Activated T-cell treated with anti-CD3 and anti-CD28 coated beads, Interleukin-2, amount 50 U/mL, for 72 hours (primary cell): Measurements from ENCODE around the gene SAMD7. TPM values are rescaled to one million over a fixed set of nuclear protein-coding genes. Genes with fewer than 3 reads are reported as not detected.

Source experiments
- ATAC-seq, 2 donors: fragments of 150-1000 bp; cut with Tn5 transposase; replicated peaks in 1 of 2; 2 replicates each; pipeline ENCODE4 v1.10.0; 2021; ENCODE audit warnings: moderate library complexity in 2 of 2, mild to moderate bottlenecking in 1 of 2
- DNase-seq, 2 donors: peaks; one replicate each; pipeline ENCODE4 v3.0.0; 2021 to 2022; ENCODE audit warnings: mixed read lengths in 1 of 2
- H3K27ac Mint-ChIP-seq: one replicate; pipeline ENCODE4 v1.8.0; 2022; ENCODE audit warnings: mild to moderate bottlenecking, moderate library complexity, mixed read lengths
- H3K27me3 Mint-ChIP-seq: one replicate; pipeline ENCODE4 v1.8.0; 2022; ENCODE audit warnings: low read depth, mixed read lengths
- H3K36me3 Mint-ChIP-seq, 2 donors: one replicate each; pipeline ENCODE4 v1.8.0; 2022; ENCODE audit warnings: mixed read lengths in 2 of 2, mild to moderate bottlenecking in 1 of 2; ENCODE audit not compliant: insufficient read depth in 2 of 2
- H3K4me1 Mint-ChIP-seq: one replicate; pipeline ENCODE4 v1.8.0; 2022; ENCODE audit warnings: low read depth, mixed read lengths
- H3K4me3 Mint-ChIP-seq, 2 donors: one replicate each; pipeline ENCODE4 v1.8.0; 2022; ENCODE audit warnings: mild to moderate bottlenecking in 2 of 2, mixed read lengths in 2 of 2, moderate library complexity in 2 of 2
- H3K9me3 Mint-ChIP-seq, 2 donors: one replicate each; pipeline ENCODE4 v1.8.0; 2022; ENCODE audit warnings: mixed read lengths in 2 of 2
- total RNA-seq, 2 donors: library from RNA; stranded (reverse); gene quantifications; one replicate each; pipeline ENCODE4 v1.2.3, GENCODE V29; 2022

The SAMD7 gene
- total RNA-seq, 2 donors from 2014 or later, result not detected

DNA sequence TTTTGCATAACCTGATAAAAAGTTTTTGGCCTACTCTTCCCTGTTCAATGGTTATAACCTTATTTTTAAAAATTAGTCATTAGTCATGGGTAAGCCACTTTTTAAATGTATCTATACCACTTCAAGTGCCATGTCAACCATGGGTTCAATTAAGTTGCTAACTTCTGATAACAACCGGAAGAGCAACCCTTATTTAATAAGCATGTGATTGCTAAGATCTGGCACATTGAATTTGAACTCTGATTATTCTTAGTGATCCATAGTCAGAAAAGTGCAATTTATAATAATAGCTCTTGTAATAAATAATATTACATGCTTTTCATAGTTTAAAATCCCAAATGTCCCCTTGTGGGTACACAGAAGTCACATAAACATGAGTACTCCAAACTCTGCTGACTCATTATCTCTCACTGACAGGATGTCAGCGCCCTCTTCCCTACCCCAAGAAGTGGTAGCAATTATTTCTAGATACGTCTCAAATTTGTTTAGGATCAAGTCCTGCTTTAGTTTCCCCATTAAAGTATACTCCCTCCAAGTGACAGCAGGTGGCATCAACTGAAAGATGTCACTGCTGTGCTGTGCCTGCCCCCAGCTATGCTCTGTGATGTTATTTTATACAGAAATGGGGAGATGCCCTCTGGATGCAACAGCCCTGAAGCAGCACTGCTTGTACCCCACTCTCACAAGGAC, 18.6 kb downstream of the SAMD7 start:
- Mint-ChIP-seq H3K4me1 (peaks cover 7% of the 10 kb centered on the region), H3K9me3 (no peaks in the 10 kb centered on the region), H3K27me3 (peaks cover 7% of the 10 kb centered on the region), H3K4me3 (no peak overlapping the region), H3K27ac (no peak overlapping the region), H3K36me3 (no peaks in the 10 kb centered on the region)
- DNase-seq, result peak in 1 of 2 donors; percentile 16
- peak; percentile 72 to 78 for ATAC-seq

DNA sequence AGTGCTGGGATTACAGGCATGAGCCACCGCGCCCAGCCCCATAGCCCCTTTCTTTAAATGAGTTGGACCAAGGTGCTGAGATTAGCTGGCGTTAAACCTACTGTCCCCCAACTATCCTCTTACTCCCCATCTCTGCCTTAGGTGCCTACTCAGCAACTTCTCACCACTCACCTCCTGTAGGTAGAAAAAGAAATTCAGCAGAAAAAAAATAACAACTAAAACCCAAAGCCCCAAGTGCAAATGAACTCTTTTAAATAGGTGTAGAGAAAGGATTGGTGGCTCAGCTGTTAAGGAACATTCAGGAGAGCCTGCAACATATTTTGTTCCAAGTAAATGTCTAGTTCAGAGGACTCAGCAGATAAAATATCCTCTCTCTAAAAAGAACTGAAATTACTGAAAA, 19.5 kb downstream of the SAMD7 start:
- ATAC-seq (no peak), DNase-seq (no peak)
- Mint-ChIP-seq H3K4me3 (no peak overlapping the region), H3K27me3 (peaks cover 7% of the 10 kb centered on the region), H3K36me3 (no peaks in the 10 kb centered on the region), H3K9me3 (no peaks in the 10 kb centered on the region), H3K27ac (no peak overlapping the region), H3K4me1 (peaks cover 7% of the 10 kb centered on the region)

DNA sequence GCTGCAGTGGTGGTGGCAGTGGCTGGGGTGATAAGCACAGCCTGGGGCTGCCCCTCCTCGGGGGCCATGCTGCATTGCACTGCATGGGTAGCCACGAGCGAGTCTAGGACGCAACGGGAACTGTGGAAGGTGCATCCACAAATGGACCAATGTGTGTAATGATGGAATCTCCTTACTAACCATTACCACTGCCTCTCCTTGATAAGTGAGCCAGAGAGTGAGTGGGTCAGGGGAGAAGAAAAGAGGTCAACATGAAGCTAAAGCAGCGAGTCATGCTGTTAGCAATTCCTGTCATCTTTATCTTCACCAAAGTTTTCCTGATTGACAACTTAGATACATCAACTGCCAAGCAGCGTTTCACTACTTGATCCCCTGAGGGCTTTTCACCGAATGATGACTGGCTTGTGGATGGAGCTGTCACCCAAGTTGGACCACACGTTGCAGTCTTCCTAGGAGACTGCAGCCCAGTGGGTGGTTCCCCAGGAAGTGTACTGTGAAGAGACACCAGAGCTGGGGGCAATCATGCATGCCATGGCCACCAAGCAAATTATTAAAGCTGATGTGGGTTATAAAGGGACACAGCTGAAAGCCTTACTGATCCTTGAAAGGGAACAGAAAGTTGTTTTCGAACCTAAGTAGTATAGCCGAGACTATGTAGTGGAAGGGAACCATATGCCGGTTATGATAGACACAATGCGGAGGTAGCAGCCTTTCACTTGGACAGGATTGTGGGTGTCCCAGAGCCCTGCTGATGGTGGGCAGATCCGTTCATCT, 20.6 kb downstream of the SAMD7 start:
- Mint-ChIP-seq H3K36me3 (no peaks in the 10 kb centered on the region), H3K27ac (no peak overlapping the region), H3K9me3 (no peaks in the 10 kb centered on the region), H3K4me3 (no peak overlapping the region), H3K27me3 (peaks cover 7% of the 10 kb centered on the region), H3K4me1 (peaks cover 7% of the 10 kb centered on the region)
- DNase-seq (no peak), ATAC-seq (no peak)

DNA sequence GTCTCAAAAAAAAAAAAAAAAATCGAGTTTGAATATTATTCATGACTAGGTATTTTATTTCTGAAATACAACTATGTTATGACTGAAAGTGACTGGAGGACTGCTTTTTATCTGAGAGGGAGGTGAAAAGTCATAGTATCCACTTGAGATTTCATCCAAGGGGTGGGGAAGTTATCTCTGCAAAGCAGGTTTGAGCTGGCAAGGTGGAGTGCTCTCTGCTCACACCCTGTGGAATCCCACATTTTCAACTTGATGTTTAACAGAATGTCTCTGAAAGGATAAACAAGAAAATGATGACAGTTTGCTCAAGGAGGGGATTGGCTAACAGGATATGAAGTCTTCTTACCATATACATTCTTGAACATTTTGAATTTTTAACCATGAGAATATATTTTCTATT, 27.9 kb downstream of the SAMD7 start:
- no peaks in the 10 kb centered on the region for H3K36me3 Mint-ChIP-seq
- H3K4me1 Mint-ChIP-seq, result peaks cover 32% of the 10 kb centered on the region
- ATAC-seq, result no peak
- H3K27ac Mint-ChIP-seq, result no peak overlapping the region
- H3K9me3 Mint-ChIP-seq, result no peaks in the 10 kb centered on the region
- no peak for DNase-seq
- no peak overlapping the region for H3K4me3 Mint-ChIP-seq
- peaks cover 8% of the 10 kb centered on the region for H3K27me3 Mint-ChIP-seq

DNA sequence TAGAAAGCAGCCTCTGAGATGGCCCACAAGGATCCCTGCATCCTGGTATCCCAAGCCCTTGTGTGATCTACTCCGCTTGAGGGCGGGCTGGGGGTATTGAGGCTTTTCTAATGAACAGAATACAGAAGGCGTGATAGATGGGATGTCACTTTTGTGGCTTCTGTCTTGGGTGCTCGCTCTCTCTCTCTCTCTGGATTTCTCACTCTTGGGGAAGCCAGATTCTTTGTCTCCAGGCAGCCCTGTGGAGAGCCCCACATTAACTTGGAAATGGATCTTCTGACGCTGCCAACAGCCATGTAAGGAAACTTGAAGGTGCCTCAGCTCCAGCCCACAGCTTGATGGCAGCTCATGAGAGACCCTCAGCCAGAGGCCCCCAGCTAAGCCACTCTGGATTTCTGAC, 28.4 kb downstream of the SAMD7 start:
- no peaks in the 10 kb centered on the region for H3K36me3 Mint-ChIP-seq
- no peaks in the 10 kb centered on the region for H3K9me3 Mint-ChIP-seq
- H3K4me3 Mint-ChIP-seq, result no peak overlapping the region
- H3K4me1 Mint-ChIP-seq, result peaks cover 36% of the 10 kb centered on the region
- peaks cover 8% of the 10 kb centered on the region for H3K27me3 Mint-ChIP-seq
- no peak for DNase-seq
- no peak for ATAC-seq
- no peak overlapping the region for H3K27ac Mint-ChIP-seq

DNA sequence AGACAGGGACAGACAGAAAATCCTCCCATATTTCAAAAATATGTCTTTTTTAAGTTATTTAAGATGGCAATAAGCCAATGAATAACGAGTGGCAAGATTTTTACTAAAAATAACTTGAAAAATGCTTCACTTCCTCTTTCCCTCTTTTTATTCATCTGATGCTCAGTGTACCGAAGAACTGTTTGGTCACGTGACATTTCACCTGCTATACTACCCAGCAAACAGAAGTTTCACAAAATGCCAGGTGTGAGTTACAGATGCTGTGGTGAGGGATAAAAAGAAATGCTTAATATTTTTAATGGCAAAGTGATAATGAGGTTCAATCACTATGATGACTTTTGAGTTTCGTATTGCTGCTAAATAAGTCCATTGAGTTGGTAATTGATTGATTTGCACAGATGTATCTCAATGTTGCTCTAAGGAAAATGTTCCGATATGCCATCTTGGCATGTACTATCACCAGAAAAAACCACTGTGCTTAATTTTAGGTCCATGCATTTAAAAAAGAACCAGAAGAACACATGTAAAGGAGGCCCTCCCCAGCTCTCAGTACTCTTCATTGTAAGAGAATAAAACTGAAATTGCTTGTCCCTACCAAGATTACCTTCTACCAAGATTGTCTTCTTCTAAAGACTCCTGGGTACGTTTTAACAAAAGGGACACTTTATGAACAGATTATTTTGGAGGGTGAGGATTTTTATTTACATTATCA, 29.3 kb downstream of the SAMD7 start:
- H3K4me1 Mint-ChIP-seq, result peaks cover 44% of the 10 kb centered on the region
- H3K4me3 Mint-ChIP-seq, result peak overlapping the region; percentile 21 to 34
- DNase-seq (no peak), ATAC-seq (no peak)
- no peaks in the 10 kb centered on the region for H3K9me3 Mint-ChIP-seq
- no peak overlapping the region for H3K27ac Mint-ChIP-seq
- no peaks in the 10 kb centered on the region for H3K36me3 Mint-ChIP-seq
- peaks cover 8% of the 10 kb centered on the region for H3K27me3 Mint-ChIP-seq

DNA sequence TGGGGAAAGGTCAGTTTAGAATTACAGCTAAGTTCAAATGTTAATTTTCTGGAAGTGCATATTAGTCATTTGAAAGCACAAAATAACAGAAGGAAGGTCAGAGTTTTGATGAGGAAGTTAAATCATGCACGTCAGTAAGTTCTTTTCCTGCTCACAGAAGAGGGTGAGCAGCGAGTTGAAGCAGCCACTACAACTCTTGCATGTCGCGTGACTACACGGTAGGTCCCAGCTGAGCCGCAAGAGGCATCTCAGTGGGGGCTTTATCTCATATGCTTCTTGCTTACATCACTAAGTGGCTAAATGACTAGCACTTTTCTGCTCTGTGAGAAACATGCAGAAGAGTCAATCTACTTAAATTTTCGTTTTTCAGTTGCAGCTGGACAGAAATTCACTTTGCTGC, 33.9 kb downstream of the SAMD7 start:
- peaks cover 59% of the 10 kb centered on the region for H3K4me1 Mint-ChIP-seq
- peak overlapping the region; percentile 67 to 85 for H3K4me3 Mint-ChIP-seq
- no peaks in the 10 kb centered on the region for H3K9me3 Mint-ChIP-seq
- H3K36me3 Mint-ChIP-seq, result no peaks in the 10 kb centered on the region
- DNase-seq, result peak; percentile 62 to 79
- peak; percentile 99 to 100 for ATAC-seq
- H3K27me3 Mint-ChIP-seq, result no peaks in the 10 kb centered on the region
- peak overlapping the region; percentile 83 for H3K27ac Mint-ChIP-seq

DNA sequence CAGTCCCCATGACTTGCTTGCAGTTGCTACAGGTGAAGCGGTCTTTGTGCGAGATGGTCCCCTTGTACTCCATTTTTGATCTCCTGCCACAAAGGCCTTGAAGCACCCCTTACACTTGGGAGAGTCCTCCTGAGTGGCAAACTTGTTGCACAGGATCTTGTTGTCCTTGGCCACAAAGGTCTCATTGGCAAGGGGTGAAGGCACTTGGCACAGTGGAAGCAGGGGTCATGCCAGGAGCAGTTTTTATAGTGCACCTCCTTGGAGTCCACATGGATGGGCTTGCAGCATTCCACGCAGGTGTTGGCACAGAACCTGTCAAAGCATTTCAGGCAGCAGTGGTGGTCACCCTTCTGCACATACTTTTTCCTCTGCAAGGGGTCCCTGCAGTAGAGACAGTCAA, 35.0 kb downstream of the SAMD7 start:
- ATAC-seq (no peak), DNase-seq (no peak)
- Mint-ChIP-seq H3K4me1 (peaks cover 51% of the 10 kb centered on the region), H3K36me3 (no peaks in the 10 kb centered on the region), H3K4me3 (no peak overlapping the region), H3K9me3 (no peaks in the 10 kb centered on the region), H3K27me3 (no peaks in the 10 kb centered on the region), H3K27ac (no peak overlapping the region)

DNA sequence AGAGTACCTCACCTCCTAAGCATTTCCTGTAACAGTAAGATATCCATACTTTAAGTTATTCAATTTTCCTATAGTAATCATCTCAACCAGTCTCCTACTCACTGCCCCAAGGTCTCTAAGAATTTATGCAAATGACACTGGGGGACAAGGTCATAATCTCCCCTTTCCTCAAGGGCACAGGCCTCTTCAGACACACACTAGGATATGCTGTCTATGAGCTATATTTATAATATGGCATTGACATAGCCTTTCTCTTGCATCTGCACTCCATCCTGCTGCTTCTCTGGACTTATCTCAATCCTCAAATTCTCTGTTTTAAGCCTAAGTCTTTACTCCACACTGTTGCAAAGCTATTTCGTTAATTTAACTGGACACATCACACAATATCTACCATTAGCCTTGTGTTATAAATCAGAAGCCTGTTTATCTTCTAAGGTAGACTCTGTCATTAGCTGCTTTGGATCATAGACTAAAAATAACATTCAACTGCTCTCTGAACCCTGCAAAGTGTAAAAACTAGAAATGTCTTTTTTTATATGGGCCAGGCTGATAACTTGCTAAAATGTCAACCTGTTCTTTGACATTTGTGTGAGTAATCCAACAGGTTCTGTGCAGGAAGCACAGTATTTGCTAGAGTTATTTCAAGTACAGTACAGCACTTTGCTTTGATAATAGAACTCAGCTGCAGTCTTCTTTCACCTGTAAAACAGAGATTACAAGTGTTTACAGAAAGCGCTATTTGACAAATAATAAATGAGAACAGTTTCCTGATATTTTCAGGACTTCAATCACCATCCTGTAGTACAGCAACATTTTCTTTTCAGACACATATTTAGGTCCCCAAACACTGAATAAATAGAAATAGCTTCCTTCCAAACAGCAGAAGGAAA, 37.4 kb downstream of the SAMD7 start:
- H3K27ac Mint-ChIP-seq, result no peak overlapping the region
- H3K4me3 Mint-ChIP-seq, result peak overlapping the region in 1 of 2 donors; percentile 13
- ATAC-seq, result no peak
- DNase-seq, result no peak
- peaks cover 0 to 2% of the 10 kb centered on the region in 2 donors for H3K9me3 Mint-ChIP-seq
- peaks cover 56% of the 10 kb centered on the region for H3K4me1 Mint-ChIP-seq
- no peaks in the 10 kb centered on the region for H3K27me3 Mint-ChIP-seq
- H3K36me3 Mint-ChIP-seq, result no peaks in the 10 kb centered on the region

DNA sequence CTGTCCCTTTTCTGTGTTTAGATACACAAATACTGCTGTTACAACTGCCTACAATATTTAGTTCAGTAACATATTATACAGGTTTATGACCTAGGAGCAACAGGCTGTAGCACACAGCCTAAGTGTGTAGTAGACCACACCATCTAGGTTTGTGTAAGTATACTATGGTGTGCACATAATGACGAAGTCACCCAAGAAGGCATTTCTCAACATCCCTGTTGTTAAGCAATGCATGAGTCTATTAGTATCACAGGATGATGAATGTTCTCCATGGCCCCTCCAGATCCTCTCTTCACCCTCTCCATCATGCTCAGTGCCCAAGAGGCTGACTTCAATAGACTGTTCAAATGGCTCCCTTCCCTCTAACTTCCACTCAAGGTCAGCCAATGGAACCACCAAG, 40.7 kb downstream of the SAMD7 start:
- H3K27ac Mint-ChIP-seq, result no peak overlapping the region
- peaks cover 0 to 2% of the 10 kb centered on the region in 2 donors for H3K36me3 Mint-ChIP-seq
- DNase-seq (no peak), ATAC-seq (no peak)
- no peak overlapping the region for H3K4me3 Mint-ChIP-seq
- peaks cover 8% of the 10 kb centered on the region for H3K27me3 Mint-ChIP-seq
- peaks cover 0 to 2% of the 10 kb centered on the region in 2 donors for H3K9me3 Mint-ChIP-seq
- peaks cover 48% of the 10 kb centered on the region for H3K4me1 Mint-ChIP-seq

DNA sequence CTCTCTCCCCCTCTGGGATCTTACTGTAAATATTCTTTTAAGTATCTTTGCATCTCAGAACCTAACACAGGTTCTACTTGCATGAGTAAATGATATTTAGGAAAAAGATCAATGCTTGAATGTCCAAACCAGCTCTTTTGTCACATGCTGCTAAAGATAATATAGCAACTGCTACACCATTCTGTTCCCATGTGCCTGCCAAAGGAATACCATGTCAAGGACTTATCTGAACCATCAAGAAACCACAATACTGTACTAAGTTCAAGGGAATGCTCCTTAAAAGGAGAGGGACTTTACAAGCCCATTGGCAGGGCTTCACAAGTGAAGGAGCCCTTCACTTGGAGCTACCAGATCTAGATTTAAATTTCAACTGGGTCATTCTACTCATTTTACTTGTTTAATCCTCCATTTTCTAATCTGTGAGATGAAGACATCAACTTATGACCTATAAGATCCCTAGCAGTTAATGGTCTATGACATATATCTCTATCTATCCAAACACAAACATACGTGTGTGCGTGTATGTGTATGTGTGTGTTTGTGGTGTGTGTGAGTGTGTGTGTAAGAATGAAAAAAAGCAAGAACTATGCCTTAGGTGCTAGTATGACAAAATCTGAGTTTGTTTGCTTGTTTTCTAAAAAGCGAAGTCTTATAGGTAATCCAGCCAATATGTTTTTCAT, 42.2 kb downstream of the SAMD7 start:
- Mint-ChIP-seq H3K36me3 (peaks cover 0 to 2% of the 10 kb centered on the region in 2 donors), H3K27me3 (peaks cover 8% of the 10 kb centered on the region), H3K4me3 (peak overlapping the region in 1 of 2 donors; percentile 49), H3K27ac (no peak overlapping the region), H3K9me3 (peaks cover 0 to 2% of the 10 kb centered on the region in 2 donors), H3K4me1 (peaks cover 33% of the 10 kb centered on the region)
- DNase-seq (no peak), ATAC-seq (peak; percentile 37 to 58)

DNA sequence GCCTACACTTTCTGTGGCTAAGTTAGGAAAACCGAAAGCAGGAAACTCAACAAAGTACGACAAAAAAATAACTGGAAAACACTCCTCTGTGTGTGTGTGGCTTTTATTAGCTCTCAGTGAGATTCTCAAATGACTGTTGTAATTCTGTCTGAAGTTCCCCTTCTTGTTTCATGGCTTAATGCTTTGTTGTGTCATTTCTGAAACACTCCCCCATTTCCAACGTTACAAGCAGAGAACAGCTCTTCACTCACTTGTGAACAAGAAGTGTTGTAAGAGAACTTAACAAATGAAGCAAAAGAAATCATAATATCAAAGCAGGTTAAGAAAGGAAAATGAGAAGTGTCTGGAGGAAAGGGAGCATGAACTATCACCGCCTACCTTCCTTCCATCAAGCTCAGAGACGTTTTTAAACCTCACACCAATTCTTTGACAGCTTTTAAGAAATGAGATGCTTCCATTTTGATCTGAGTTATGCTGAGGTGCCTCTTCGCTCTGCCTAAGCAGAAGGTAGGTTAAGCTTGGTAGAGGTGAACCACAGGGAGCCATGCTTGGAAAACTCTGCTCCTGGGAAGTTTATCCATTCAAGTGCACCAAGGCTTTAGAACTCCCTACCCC, 42.9 kb downstream of the SAMD7 start:
- Mint-ChIP-seq H3K9me3 (peaks cover 0 to 2% of the 10 kb centered on the region in 2 donors), H3K4me1 (peaks cover 26% of the 10 kb centered on the region), H3K27ac (peak overlapping the region; percentile 40), H3K27me3 (peaks cover 8% of the 10 kb centered on the region), H3K4me3 (peak overlapping the region; percentile 45 to 49), H3K36me3 (peaks cover 0 to 2% of the 10 kb centered on the region in 2 donors)
- peak; percentile 69 to 70 for ATAC-seq
- no peak for DNase-seq
